Activated naive CD4-positive, alpha-beta T cell treated with anti-CD3 and anti-CD28 coated beads, Interleukin-2, amount 50 U/mL, for 72 hours (primary cell): ENCODE results near the gene PRDM15. TPM values are rescaled to one million over a fixed set of nuclear protein-coding genes. Genes with fewer than 3 reads are reported as not detected.
A peak's percentile ranks its signal among the peaks of the same experiment; 100 is the strongest.

Experiments used
- ATAC-seq, 2 donors: fragments of 150-1000 bp; cut with Tn5 transposase; 2 replicates each; pipeline ENCODE4 v1.10.0; 2021; ENCODE audit warnings: mild to moderate bottlenecking in 2 of 2, moderate library complexity in 2 of 2
- DNase-seq, 2 donors: peaks; one replicate each; pipeline ENCODE4 v3.0.0; 2021 to 2022; ENCODE audit warnings: low spot score in 2 of 2
- H3K27ac Mint-ChIP-seq, 2 donors: one replicate each; pipeline ENCODE4 v1.8.0; 2022; ENCODE audit warnings: mild to moderate bottlenecking in 2 of 2, mixed read lengths in 2 of 2
- H3K36me3 Mint-ChIP-seq, 2 donors: one replicate each; pipeline ENCODE4 v1.8.0; 2022; ENCODE audit warnings: mixed read lengths in 2 of 2
- H3K9me3 Mint-ChIP-seq, 2 donors: one replicate each; pipeline ENCODE4 v1.8.0; 2022; ENCODE audit warnings: mixed read lengths in 2 of 2
- total RNA-seq, 2 donors: library from RNA; stranded (reverse); gene quantifications; one replicate each; pipeline ENCODE4 v1.2.3, GENCODE V29; 2022

The PRDM15 gene
- total RNA-seq, 2 donors from 2014 or later, result 13.1 to 23.0 TPM

GRCh38 chr21:41766883-41767605 is 112.1 kb downstream of the PRDM15 start, which contains the start of gene RIPK4:
RIPK4 (minus strand) TSS chr21:41767052; CDS start chr21:41767041, 11 bp downstream.
- Mint-ChIP-seq H3K36me3 (peaks cover 6 to 11% of the 10 kb centered on the region in 2 donors), H3K9me3 (no peaks in the 10 kb centered on the region), H3K27ac (no peak within 1 kb of the TSS)
- DNase-seq (peak in 1 of 2 donors; percentile 62), ATAC-seq (peak; percentile 85 to 89)

GRCh38 chr21:41765973-41766882 is 112.9 kb downstream of the PRDM15 start:
- ATAC-seq, result peak in 1 of 2 donors; percentile 2
- H3K36me3 Mint-ChIP-seq, result peaks cover 6 to 11% of the 10 kb centered on the region in 2 donors
- H3K27ac Mint-ChIP-seq, result no peak overlapping the region
- no peaks in the 10 kb centered on the region for H3K9me3 Mint-ChIP-seq
- DNase-seq, result peak in 1 of 2 donors; percentile 19

GRCh38 chr21:41765420-41765821 is 113.7 kb downstream of the PRDM15 start:
- Mint-ChIP-seq H3K36me3 (peaks cover 6 to 11% of the 10 kb centered on the region in 2 donors), H3K27ac (no peak overlapping the region), H3K9me3 (no peaks in the 10 kb centered on the region)
- ATAC-seq (no peak), DNase-seq (no peak)

- Mint-ChIP-seq H3K36me3 (peaks cover 6 to 11% of the 10 kb centered on the region in 2 donors), H3K27ac (no peak overlapping the region), H3K9me3 (no peaks in the 10 kb centered on the region)
- ATAC-seq (no peak), DNase-seq (no peak)
These were observed 114.4 kb downstream of the PRDM15 start for GRCh38 chr21:41764558-41765419.

GRCh38 chr21:41763996-41764395 is 115.1 kb downstream of the PRDM15 start:
- DNase-seq (no peak), ATAC-seq (no peak)
- no peak overlapping the region for H3K27ac Mint-ChIP-seq
- no peaks in the 10 kb centered on the region for H3K9me3 Mint-ChIP-seq
- peaks cover 6 to 11% of the 10 kb centered on the region in 2 donors for H3K36me3 Mint-ChIP-seq

- H3K27ac Mint-ChIP-seq, result no peak overlapping the region
- no peaks in the 10 kb centered on the region for H3K9me3 Mint-ChIP-seq
- ATAC-seq (no peak), DNase-seq (no peak)
- H3K36me3 Mint-ChIP-seq, result peaks cover 6 to 11% of the 10 kb centered on the region in 2 donors
These were observed 115.7 kb downstream of the PRDM15 start for GRCh38 chr21:41763398-41763931.

GRCh38 chr21:41762753-41763152 is 116.4 kb downstream of the PRDM15 start:
- no peaks in the 10 kb centered on the region for H3K9me3 Mint-ChIP-seq
- H3K36me3 Mint-ChIP-seq, result peaks cover 6 to 7% of the 10 kb centered on the region in 2 donors
- DNase-seq (no peak), ATAC-seq (no peak)
- no peak overlapping the region for H3K27ac Mint-ChIP-seq

- DNase-seq (no peak), ATAC-seq (no peak)
- H3K27ac Mint-ChIP-seq, result no peak overlapping the region
- H3K36me3 Mint-ChIP-seq, result peaks cover under 1 to 2% of the 10 kb centered on the region in 2 donors
- H3K9me3 Mint-ChIP-seq, result no peaks in the 10 kb centered on the region
These were observed 117.1 kb downstream of the PRDM15 start for GRCh38 chr21:41761934-41762635.

GRCh38 chr21:41761211-41761933 is 117.8 kb downstream of the PRDM15 start:
- H3K27ac Mint-ChIP-seq, result no peak overlapping the region

GRCh38 chr21:41760411-41760810 is 118.7 kb downstream of the PRDM15 start:
- DNase-seq, result no peak
- Mint-ChIP-seq H3K27ac (no peak overlapping the region), H3K9me3 (no peaks in the 10 kb centered on the region), H3K36me3 (no peaks in the 10 kb centered on the region)
- ATAC-seq, result no peak

More at GRCh38 chr21:41761211-41761933, 117.8 kb downstream of the PRDM15 start:
- H3K36me3 Mint-ChIP-seq, result no peaks in the 10 kb centered on the region
- DNase-seq, result no peak
- no peaks in the 10 kb centered on the region for H3K9me3 Mint-ChIP-seq
- ATAC-seq, result peak; percentile 30 to 37

- no peaks in the 10 kb centered on the region for H3K9me3 Mint-ChIP-seq
- no peak overlapping the region for H3K27ac Mint-ChIP-seq
- ATAC-seq, result no peak
- no peaks in the 10 kb centered on the region for H3K36me3 Mint-ChIP-seq
- no peak for DNase-seq
These were observed 119.2 kb downstream of the PRDM15 start for GRCh38 chr21:41759926-41760325.

- ATAC-seq (no peak), DNase-seq (no peak)
- Mint-ChIP-seq H3K9me3 (no peaks in the 10 kb centered on the region), H3K36me3 (no peaks in the 10 kb centered on the region), H3K27ac (no peak overlapping the region)
These were observed 119.8 kb downstream of the PRDM15 start for GRCh38 chr21:41759214-41759840.

- DNase-seq (no peak), ATAC-seq (no peak)
- Mint-ChIP-seq H3K27ac (no peak overlapping the region), H3K9me3 (no peaks in the 10 kb centered on the region), H3K36me3 (no peaks in the 10 kb centered on the region)
These were observed 120.6 kb downstream of the PRDM15 start for GRCh38 chr21:41758550-41758949.

GRCh38 chr21:41755934-41756773 is 123.0 kb downstream of the PRDM15 start:
- no peaks in the 10 kb centered on the region for H3K9me3 Mint-ChIP-seq
- no peak for ATAC-seq
- no peak overlapping the region for H3K27ac Mint-ChIP-seq
- H3K36me3 Mint-ChIP-seq, result no peaks in the 10 kb centered on the region
- no peak for DNase-seq
